Neural crest cell (in vitro differentiated cells): ENCODE results near the gene TAAR9. TPM values are rescaled to one million over a fixed set of nuclear protein-coding genes. Genes with fewer than 3 reads are reported as not detected.

Experiments used
- DNase-seq: peaks from one replicate; pipeline ENCODE4 v3.0.0; 2021; ENCODE audit warnings: low read depth, mixed read lengths, low spot score
- H3K27ac Mint-ChIP-seq: one replicate; pipeline ENCODE4 v1.8.0; 2021; ENCODE audit warnings: mild to moderate bottlenecking, mixed read lengths; ENCODE audit not compliant: unreplicated experiment
- H3K27me3 Mint-ChIP-seq: 2 replicates; pipeline ENCODE4 v1.8.0; 2021; ENCODE audit warnings: low read depth, mild to moderate bottlenecking, mixed read lengths
- H3K36me3 Mint-ChIP-seq: 2 replicates; pipeline ENCODE4 v1.8.0; 2021; ENCODE audit warnings: low read depth, mild to moderate bottlenecking, mixed read lengths
- H3K4me1 Mint-ChIP-seq: 2 replicates; pipeline ENCODE4 v1.8.0; 2021; ENCODE audit warnings: mixed read lengths
- H3K4me3 Mint-ChIP-seq: one replicate; pipeline ENCODE4 v1.8.0; 2021; ENCODE audit warnings: mild to moderate bottlenecking, mixed read lengths
- H3K9me3 Mint-ChIP-seq: 2 replicates; pipeline ENCODE4 v1.8.0; 2021; ENCODE audit warnings: mixed read lengths
- CTCF ChIP-seq: fragments of 200-600 bp; sonication (generic); conservative IDR thresholded peaks from 2 replicates; pipeline ENCODE4 v1.5.0; 2021; ENCODE audit warnings: antibody characterized with exemption, mild to moderate bottlenecking
- long read RNA-seq: library from polyadenylated mRNA; unstranded; transcript quantifications from one replicate; pipeline ENCODE4 v2.0.0, GENCODE V29; 2020
- total RNA-seq: library from RNA; stranded (reverse); gene quantifications from 2 replicates; pipeline ENCODE4 v1.2.1, GENCODE V29; 2021

Gene TAAR9
- not detected in 2 replicates for total RNA-seq
- long read RNA-seq = 0 reads

GRCh38 chr6:132537977-132538376 is at the start of gene TAAR9:
Gene TAAR9, plus strand, starts transcription at chr6:132538277. Its CDS starts 13 bp downstream, at chr6:132538290.
- Mint-ChIP-seq H3K36me3 (peaks cover 12% of the 10 kb centered on the region), H3K27ac (no peak within 1 kb of the TSS), H3K27me3 (no peaks in the 10 kb centered on the region), H3K4me3 (no peak within 1 kb of the TSS), H3K9me3 (peaks cover 11% of the 10 kb centered on the region), H3K4me1 (no peaks in the 10 kb centered on the region)
- no peak for TF ChIP-seq CTCF
- DNase-seq = no peak

- peaks cover 6% of the 10 kb centered on the region for H3K9me3 Mint-ChIP-seq
- H3K27ac Mint-ChIP-seq = no peak overlapping the region
Observed at GRCh38 chr6:132489376-132489775, 48.7 kb upstream of the TAAR9 start.

GRCh38 chr6:132490024-132490423 is 48.1 kb upstream of the TAAR9 start:
- Mint-ChIP-seq H3K27me3 (no peaks in the 10 kb centered on the region), H3K36me3 (peaks cover 28% of the 10 kb centered on the region), H3K4me3 (no peak overlapping the region), H3K4me1 (no peaks in the 10 kb centered on the region), H3K27ac (no peak overlapping the region), H3K9me3 (peaks cover 10% of the 10 kb centered on the region)
- no peak for TF ChIP-seq CTCF
- no peak for DNase-seq

More at GRCh38 chr6:132489376-132489775, 48.7 kb upstream of the TAAR9 start:
- no peaks in the 10 kb centered on the region for H3K27me3 Mint-ChIP-seq
- H3K4me3 Mint-ChIP-seq = no peak overlapping the region
- no peak for DNase-seq
- H3K36me3 Mint-ChIP-seq = peaks cover 22% of the 10 kb centered on the region
- TF ChIP-seq CTCF = no peak
- H3K4me1 Mint-ChIP-seq = peaks cover under 1% of the 10 kb centered on the region

GRCh38 chr6:132490478-132491204 is 47.4 kb upstream of the TAAR9 start:
- Mint-ChIP-seq H3K27me3 (no peaks in the 10 kb centered on the region), H3K4me3 (no peak overlapping the region), H3K9me3 (peaks cover 10% of the 10 kb centered on the region), H3K27ac (no peak overlapping the region), H3K4me1 (no peaks in the 10 kb centered on the region), H3K36me3 (peaks cover 28% of the 10 kb centered on the region)
- DNase-seq = no peak
- TF ChIP-seq CTCF = no peak

GRCh38 chr6:132491303-132491702 is 46.8 kb upstream of the TAAR9 start:
- Mint-ChIP-seq H3K9me3 (peaks cover 10% of the 10 kb centered on the region), H3K4me3 (no peak overlapping the region), H3K27me3 (no peaks in the 10 kb centered on the region), H3K4me1 (no peaks in the 10 kb centered on the region), H3K27ac (no peak overlapping the region), H3K36me3 (peaks cover 28% of the 10 kb centered on the region)
- no peak for TF ChIP-seq CTCF
- no peak for DNase-seq
